HepG2 (cell line): ENCODE results near the gene ANKRD6.

Experiments
- EZH2 ChIP-seq: conservative IDR thresholded peaks from 2 replicates; pipeline ENCODE4 v1.6.1; 2012; ENCODE audit warnings: mild to moderate bottlenecking, low read depth, low read length, moderate library complexity
- MYNN ChIP-seq: sonication (generic); formaldehyde crosslinking; IDR thresholded peaks from 2 replicates; pipeline ENCODE4 v1.4.0; 2020; ENCODE audit warnings: mild to moderate bottlenecking, low read depth, missing genetic modification reagents
- SIN3A ChIP-seq: IDR thresholded peaks from 2 replicates; pipeline ENCODE4 v1.6.1; 2011; ENCODE audit warnings: low read depth, mild to moderate bottlenecking, control low read depth, low read length, borderline replicate concordance
- SUZ12 ChIP-seq: fragments of 150-350 bp; IDR thresholded peaks from 2 replicates; pipeline ENCODE4 v1.6.1; 2014; ENCODE audit warnings: low read depth, low read length
- XBP1 ChIP-seq: sonication (generic); formaldehyde crosslinking; IDR thresholded peaks from 2 replicates; pipeline ENCODE4 v1.5.0; 2020; ENCODE audit warnings: missing genetic modification reagents
- YY1 ChIP-seq: IDR thresholded peaks from 2 replicates; pipeline ENCODE4 v1.6.1; 2011; ENCODE audit warnings: low read length, low read depth, moderate library complexity, mild to moderate bottlenecking; ENCODE audit not compliant: insufficient read depth, insufficient replicate concordance
- ZNF225 ChIP-seq: sonication (generic); formaldehyde crosslinking; IDR thresholded peaks from 2 replicates; pipeline ENCODE4 v1.4.0; 2020; ENCODE audit warnings: mild to moderate bottlenecking, missing genetic modification reagents
- ZNF382 ChIP-seq: sonication (generic); formaldehyde crosslinking; IDR thresholded peaks from 2 replicates; pipeline ENCODE4 v1.5.0; 2020; ENCODE audit warnings: missing genetic modification reagents, mild to moderate bottlenecking, borderline replicate concordance
- ZNF484 ChIP-seq: sonication (generic); formaldehyde crosslinking; IDR thresholded peaks from 2 replicates; pipeline ENCODE4 v1.5.1; 2020; ENCODE audit warnings: mild to moderate bottlenecking, low read depth, missing genetic modification reagents, borderline replicate concordance
- TF ChIP-seq, protein P1 (sequence below): sonication (generic); formaldehyde crosslinking; IDR thresholded peaks from 2 replicates; pipeline ENCODE4 v1.4.0; 2020; ENCODE audit warnings: mild to moderate bottlenecking, low read depth, missing genetic modification reagents
- TF ChIP-seq, protein P2 (sequence below): sonication (generic); formaldehyde crosslinking; IDR thresholded peaks from 2 replicates; pipeline ENCODE4 v1.4.0; 2020; ENCODE audit warnings: missing genetic modification reagents
- TF ChIP-seq, protein P3 (sequence below): sonication (generic); formaldehyde crosslinking; conservative IDR thresholded peaks from 2 replicates; pipeline ENCODE4 v1.4.0; 2020; ENCODE audit warnings: missing genetic modification reagents
- TF ChIP-seq, protein P4 (sequence below): sonication (generic); formaldehyde crosslinking; IDR thresholded peaks from 2 replicates; pipeline ENCODE4 v1.5.1; 2020; ENCODE audit warnings: mild to moderate bottlenecking, missing genetic modification reagents, moderate library complexity

DNA sequence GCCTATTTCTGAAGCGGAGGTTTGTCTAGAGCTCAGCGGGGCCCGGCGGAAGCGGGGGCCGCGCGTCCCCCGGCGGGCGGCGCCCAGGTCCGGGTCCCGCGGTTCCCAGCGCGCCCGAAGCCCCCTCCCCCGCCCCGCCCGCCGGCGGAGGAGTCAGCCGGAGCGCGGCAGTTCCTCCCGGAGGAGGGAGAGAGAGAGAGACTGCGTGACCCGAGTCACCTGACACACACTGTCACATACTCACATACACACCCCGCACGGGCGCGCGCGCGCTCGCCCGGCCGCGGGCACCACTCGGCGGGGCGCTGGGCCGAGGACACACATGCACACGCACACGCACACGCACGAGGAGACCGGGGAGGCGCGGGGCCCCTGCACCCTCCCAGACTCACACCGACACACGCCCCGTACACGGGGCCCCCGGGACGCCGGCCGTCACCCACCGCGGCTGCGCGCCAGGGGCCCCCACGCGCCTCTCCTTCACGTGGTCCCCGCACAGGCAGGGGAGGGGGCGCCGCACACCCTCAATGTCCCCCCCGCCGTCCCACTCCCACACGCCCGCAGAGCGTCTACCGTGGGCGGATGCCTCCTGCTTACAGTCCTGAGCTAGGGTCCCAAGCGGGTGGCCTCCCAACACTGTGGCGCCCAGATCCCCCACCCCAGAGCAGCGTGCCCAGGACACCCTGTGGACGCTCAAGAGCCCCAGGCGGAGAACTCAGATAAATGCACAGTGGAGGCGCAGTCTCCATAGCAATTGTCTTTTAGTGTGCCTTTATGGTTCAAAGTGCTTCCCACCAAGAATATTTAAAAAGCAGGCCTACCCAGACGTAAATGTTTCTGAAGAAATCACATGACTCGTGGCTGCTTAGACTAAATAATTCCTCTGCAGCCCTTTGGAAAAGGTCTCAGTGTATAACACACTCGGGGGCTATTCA, 20.6 kb upstream of the ANKRD6 start, which contains the start of gene RRAGD:
- TF ChIP-seq, protein P1, sequence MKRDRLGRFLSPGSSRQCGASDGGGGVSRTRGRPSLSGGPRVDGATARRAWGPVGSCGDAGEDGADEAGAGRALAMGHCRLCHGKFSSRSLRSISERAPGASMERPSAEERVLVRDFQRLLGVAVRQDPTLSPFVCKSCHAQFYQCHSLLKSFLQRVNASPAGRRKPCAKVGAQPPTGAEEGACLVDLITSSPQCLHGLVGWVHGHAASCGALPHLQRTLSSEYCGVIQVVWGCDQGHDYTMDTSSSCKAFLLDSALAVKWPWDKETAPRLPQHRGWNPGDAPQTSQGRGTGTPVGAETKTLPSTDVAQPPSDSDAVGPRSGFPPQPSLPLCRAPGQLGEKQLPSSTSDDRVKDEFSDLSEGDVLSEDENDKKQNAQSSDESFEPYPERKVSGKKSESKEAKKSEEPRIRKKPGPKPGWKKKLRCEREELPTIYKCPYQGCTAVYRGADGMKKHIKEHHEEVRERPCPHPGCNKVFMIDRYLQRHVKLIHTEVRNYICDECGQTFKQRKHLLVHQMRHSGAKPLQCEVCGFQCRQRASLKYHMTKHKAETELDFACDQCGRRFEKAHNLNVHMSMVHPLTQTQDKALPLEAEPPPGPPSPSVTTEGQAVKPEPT, result no peak
- TF ChIP-seq, protein P2, sequence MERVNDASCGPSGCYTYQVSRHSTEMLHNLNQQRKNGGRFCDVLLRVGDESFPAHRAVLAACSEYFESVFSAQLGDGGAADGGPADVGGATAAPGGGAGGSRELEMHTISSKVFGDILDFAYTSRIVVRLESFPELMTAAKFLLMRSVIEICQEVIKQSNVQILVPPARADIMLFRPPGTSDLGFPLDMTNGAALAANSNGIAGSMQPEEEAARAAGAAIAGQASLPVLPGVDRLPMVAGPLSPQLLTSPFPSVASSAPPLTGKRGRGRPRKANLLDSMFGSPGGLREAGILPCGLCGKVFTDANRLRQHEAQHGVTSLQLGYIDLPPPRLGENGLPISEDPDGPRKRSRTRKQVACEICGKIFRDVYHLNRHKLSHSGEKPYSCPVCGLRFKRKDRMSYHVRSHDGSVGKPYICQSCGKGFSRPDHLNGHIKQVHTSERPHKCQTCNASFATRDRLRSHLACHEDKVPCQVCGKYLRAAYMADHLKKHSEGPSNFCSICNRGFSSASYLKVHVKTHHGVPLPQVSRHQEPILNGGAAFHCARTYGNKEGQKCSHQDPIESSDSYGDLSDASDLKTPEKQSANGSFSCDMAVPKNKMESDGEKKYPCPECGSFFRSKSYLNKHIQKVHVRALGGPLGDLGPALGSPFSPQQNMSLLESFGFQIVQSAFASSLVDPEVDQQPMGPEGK, result peak; percentile 32; the same call in 1 of the 2 replicates
- TF ChIP-seq EZH2 (no peak), ZNF225 (CRISPR knock-in tag) (no peak), MYNN (CRISPR knock-in tag) (no peak), SUZ12 (no peak), ZNF484 (CRISPR knock-in tag) (no peak), YY1 (no peak), XBP1 (CRISPR knock-in tag) (no peak), ZNF382 (CRISPR knock-in tag) (no peak), SIN3A (no peak)
- TF ChIP-seq, protein P3, sequence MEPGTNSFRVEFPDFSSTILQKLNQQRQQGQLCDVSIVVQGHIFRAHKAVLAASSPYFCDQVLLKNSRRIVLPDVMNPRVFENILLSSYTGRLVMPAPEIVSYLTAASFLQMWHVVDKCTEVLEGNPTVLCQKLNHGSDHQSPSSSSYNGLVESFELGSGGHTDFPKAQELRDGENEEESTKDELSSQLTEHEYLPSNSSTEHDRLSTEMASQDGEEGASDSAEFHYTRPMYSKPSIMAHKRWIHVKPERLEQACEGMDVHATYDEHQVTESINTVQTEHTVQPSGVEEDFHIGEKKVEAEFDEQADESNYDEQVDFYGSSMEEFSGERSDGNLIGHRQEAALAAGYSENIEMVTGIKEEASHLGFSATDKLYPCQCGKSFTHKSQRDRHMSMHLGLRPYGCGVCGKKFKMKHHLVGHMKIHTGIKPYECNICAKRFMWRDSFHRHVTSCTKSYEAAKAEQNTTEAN (CRISPR knock-in tag), result no peak
- TF ChIP-seq, protein P4, sequence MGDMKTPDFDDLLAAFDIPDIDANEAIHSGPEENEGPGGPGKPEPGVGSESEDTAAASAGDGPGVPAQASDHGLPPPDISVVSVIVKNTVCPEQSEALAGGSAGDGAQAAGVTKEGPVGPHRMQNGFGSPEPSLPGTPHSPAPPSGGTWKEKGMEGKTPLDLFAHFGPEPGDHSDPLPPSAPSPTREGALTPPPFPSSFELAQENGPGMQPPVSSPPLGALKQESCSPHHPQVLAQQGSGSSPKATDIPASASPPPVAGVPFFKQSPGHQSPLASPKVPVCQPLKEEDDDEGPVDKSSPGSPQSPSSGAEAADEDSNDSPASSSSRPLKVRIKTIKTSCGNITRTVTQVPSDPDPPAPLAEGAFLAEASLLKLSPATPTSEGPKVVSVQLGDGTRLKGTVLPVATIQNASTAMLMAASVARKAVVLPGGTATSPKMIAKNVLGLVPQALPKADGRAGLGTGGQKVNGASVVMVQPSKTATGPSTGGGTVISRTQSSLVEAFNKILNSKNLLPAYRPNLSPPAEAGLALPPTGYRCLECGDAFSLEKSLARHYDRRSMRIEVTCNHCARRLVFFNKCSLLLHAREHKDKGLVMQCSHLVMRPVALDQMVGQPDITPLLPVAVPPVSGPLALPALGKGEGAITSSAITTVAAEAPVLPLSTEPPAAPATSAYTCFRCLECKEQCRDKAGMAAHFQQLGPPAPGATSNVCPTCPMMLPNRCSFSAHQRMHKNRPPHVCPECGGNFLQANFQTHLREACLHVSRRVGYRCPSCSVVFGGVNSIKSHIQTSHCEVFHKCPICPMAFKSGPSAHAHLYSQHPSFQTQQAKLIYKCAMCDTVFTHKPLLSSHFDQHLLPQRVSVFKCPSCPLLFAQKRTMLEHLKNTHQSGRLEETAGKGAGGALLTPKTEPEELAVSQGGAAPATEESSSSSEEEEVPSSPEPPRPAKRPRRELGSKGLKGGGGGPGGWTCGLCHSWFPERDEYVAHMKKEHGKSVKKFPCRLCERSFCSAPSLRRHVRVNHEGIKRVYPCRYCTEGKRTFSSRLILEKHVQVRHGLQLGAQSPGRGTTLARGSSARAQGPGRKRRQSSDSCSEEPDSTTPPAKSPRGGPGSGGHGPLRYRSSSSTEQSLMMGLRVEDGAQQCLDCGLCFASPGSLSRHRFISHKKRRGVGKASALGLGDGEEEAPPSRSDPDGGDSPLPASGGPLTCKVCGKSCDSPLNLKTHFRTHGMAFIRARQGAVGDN (CRISPR knock-in tag), result peak; percentile 34
